HepG2 (cell line): ENCODE results near the gene JUND. TPM values are rescaled to one million over a fixed set of nuclear protein-coding genes. Genes with fewer than 3 reads are reported as not detected.

Experiments
- ATF7-NPFF ChIP-seq: sonication (generic); formaldehyde crosslinking; IDR thresholded peaks from 2 replicates; pipeline ENCODE4 v1.8.1; 2023; ENCODE audit warnings: mild to moderate bottlenecking, low read depth, missing genetic modification reagents, moderate library complexity
- CENPT ChIP-seq: sonication (generic); formaldehyde crosslinking; IDR thresholded peaks from 2 replicates; pipeline ENCODE4 v1.8.0; 2022; ENCODE audit warnings: low read depth, mild to moderate bottlenecking, moderate library complexity, missing genetic modification reagents
- DR1 ChIP-seq: sonication (generic); formaldehyde crosslinking; IDR thresholded peaks from 2 replicates; pipeline ENCODE4 v1.8.0; 2021; ENCODE audit warnings: mild to moderate bottlenecking, missing genetic modification reagents, inconsistent platforms
- FUBP1 ChIP-seq: sonication (generic); formaldehyde crosslinking; IDR thresholded peaks from 2 replicates; pipeline ENCODE4 v1.5.1; 2020; ENCODE audit warnings: missing genetic modification reagents, mild to moderate bottlenecking, borderline replicate concordance
- GATA4 ChIP-seq: sonication (generic); IDR thresholded peaks from 2 replicates; pipeline ENCODE4 v1.6.1; 2016; ENCODE audit warnings: antibody characterized with exemption, low read depth, borderline replicate concordance
- HNRNPLL ChIP-seq: fragments of 200-400 bp; formaldehyde crosslinking; IDR thresholded peaks from 2 replicates; pipeline ENCODE4 v1.6.1; 2017; ENCODE audit warnings: mild to moderate bottlenecking, low read depth, low read length; ENCODE audit not compliant: poor library complexity, severe bottlenecking
- MTA3 ChIP-seq: sonication (generic); formaldehyde crosslinking; IDR thresholded peaks from 2 replicates; pipeline ENCODE4 v1.4.0; 2020; ENCODE audit warnings: missing genetic modification reagents
- MYC ChIP-seq: sonication (generic); formaldehyde crosslinking; IDR thresholded peaks from 2 replicates; pipeline ENCODE4 v1.9.0; 2021; ENCODE audit warnings: missing genetic modification reagents, borderline replicate concordance
- NFKB2 ChIP-seq: sonication (generic); formaldehyde crosslinking; IDR thresholded peaks from 2 replicates; pipeline ENCODE4 v1.4.0; 2020; ENCODE audit warnings: missing genetic modification reagents, borderline replicate concordance
- NRL ChIP-seq: sonication (generic); formaldehyde crosslinking; IDR thresholded peaks from 2 replicates; pipeline ENCODE4 v1.5.0; 2020; ENCODE audit warnings: missing genetic modification reagents, mild to moderate bottlenecking, moderate library complexity, borderline replicate concordance
- PCBP1 ChIP-seq: fragments of 200-400 bp; formaldehyde crosslinking; IDR thresholded peaks from 2 replicates; pipeline ENCODE4 v1.6.1; 2017; ENCODE audit warnings: mild to moderate bottlenecking, low read depth, low read length, borderline replicate concordance
- RXRA ChIP-seq: sonication (generic); formaldehyde crosslinking; IDR thresholded peaks from 2 replicates; pipeline ENCODE4 v1.5.1; 2020; ENCODE audit warnings: missing genetic modification reagents
- TBX2 ChIP-seq: sonication (generic); formaldehyde crosslinking; IDR thresholded peaks from 2 replicates; pipeline ENCODE4 v1.5.0; 2020; ENCODE audit warnings: missing genetic modification reagents, mild to moderate bottlenecking, borderline replicate concordance
- ZBTB7A ChIP-seq: sonication (generic); formaldehyde crosslinking; IDR thresholded peaks from 2 replicates; pipeline ENCODE4 v1.8.0; 2022; ENCODE audit warnings: mild to moderate bottlenecking, missing genetic modification reagents
- ZNF124 ChIP-seq: sonication (generic); formaldehyde crosslinking; IDR thresholded peaks from 2 replicates; pipeline ENCODE4 v1.4.0; 2020; ENCODE audit warnings: missing genetic modification reagents
- ZNF383 ChIP-seq: sonication (generic); formaldehyde crosslinking; IDR thresholded peaks from 2 replicates; pipeline ENCODE4 v1.4.0; 2020; ENCODE audit warnings: missing genetic modification reagents, mild to moderate bottlenecking, borderline replicate concordance
- ZNF577 ChIP-seq: sonication (generic); formaldehyde crosslinking; IDR thresholded peaks from 2 replicates; pipeline ENCODE4 v1.4.0; 2020; ENCODE audit warnings: mild to moderate bottlenecking, low read depth, missing genetic modification reagents, borderline replicate concordance
- ZNF891 ChIP-seq: sonication (generic); formaldehyde crosslinking; IDR thresholded peaks from 2 replicates; pipeline ENCODE4 v1.5.0; 2020; ENCODE audit warnings: mild to moderate bottlenecking, missing genetic modification reagents
- polyA plus RNA-seq, 8 experiments: library from polyadenylated mRNA; depleted of rRNA in 3 of 8; stranded (reverse) in 7 of 8; unstranded in 1 of 8; fragments of >200 nt; fragmentation: Illumina TruSeq in 4 of 8; extraction: Trizol in 4 of 8; gene quantifications; 2 replicates each; pipeline versions ENCODE4 v1.2.1 to v1.2.3, GENCODE V29; 2011 to 2016; ENCODE audit warnings: low read depth in 4 of 8, missing spikeins in 1 of 8, mixed read lengths in 1 of 8; ENCODE audit not compliant: insufficient read depth in 1 of 8
- total RNA-seq, 5 experiments: library from RNA; depleted of rRNA; stranded (reverse); fragments of >200 nt; fragmentation: Illumina TruSeq; extraction: Trizol; gene quantifications; 2 replicates each; pipeline ENCODE4 v1.2.3, GENCODE V29; 2016; ENCODE audit warnings: low read depth in 1 of 5
- TF ChIP-seq, protein P1 (sequence below): sonication (generic); formaldehyde crosslinking; conservative IDR thresholded peaks from 2 replicates; pipeline ENCODE4 v1.4.0; 2020; ENCODE audit warnings: missing genetic modification reagents
- TF ChIP-seq, protein P2 (sequence below): sonication (generic); formaldehyde crosslinking; IDR thresholded peaks from 2 replicates; pipeline ENCODE4 v1.4.0; 2020; ENCODE audit warnings: mild to moderate bottlenecking, missing genetic modification reagents
- TF ChIP-seq, protein P3 (sequence below): IDR thresholded peaks from 2 replicates; pipeline ENCODE4 v1.6.1; 2012; ENCODE audit warnings: inconsistent platforms

Gene JUND
- total and polyA plus RNA-seq, 2 of the 13 experiments (the other 11 are each of a cell fraction or from before 2014, with no cell fraction given), result 41.2 to 59.8 TPM

- TF ChIP-seq ZNF124 (CRISPR knock-in tag) (no peak), MTA3 (CRISPR knock-in tag) (no peak), NFKB2 (CRISPR knock-in tag) (no peak), ZBTB7A (no peak), FUBP1 (CRISPR knock-in tag) (no peak), HNRNPLL (peak; percentile 53), PCBP1 (0 out of 2 replicates have a peak, but pooled peaks have one; percentile 55), TBX2 (peak; percentile 36; the same call in 1 of the 2 replicates), MYC (CRISPR knock-in tag) (no peak), ZNF891 (peak; percentile 78), ZNF383 (CRISPR knock-in tag) (0 out of 2 replicates have a peak, but pooled peaks have one; percentile 35), ATF7-NPFF (peak; percentile 84; the same call in 1 of the 2 replicates), ZNF577 (CRISPR knock-in tag) (no peak), DR1 (CRISPR knock-in tag) (no peak), RXRA (peak; percentile 94), CENPT (CRISPR knock-in tag) (no peak), NRL (0 out of 2 replicates have a peak, but pooled peaks have one; percentile 48), GATA4 (no peak)
- TF ChIP-seq, protein P1, sequence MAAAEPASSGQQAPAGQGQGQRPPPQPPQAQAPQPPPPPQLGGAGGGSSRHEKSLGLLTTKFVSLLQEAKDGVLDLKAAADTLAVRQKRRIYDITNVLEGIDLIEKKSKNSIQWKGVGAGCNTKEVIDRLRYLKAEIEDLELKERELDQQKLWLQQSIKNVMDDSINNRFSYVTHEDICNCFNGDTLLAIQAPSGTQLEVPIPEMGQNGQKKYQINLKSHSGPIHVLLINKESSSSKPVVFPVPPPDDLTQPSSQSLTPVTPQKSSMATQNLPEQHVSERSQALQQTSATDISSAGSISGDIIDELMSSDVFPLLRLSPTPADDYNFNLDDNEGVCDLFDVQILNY (CRISPR knock-in tag), result no peak
- TF ChIP-seq, protein P2, sequence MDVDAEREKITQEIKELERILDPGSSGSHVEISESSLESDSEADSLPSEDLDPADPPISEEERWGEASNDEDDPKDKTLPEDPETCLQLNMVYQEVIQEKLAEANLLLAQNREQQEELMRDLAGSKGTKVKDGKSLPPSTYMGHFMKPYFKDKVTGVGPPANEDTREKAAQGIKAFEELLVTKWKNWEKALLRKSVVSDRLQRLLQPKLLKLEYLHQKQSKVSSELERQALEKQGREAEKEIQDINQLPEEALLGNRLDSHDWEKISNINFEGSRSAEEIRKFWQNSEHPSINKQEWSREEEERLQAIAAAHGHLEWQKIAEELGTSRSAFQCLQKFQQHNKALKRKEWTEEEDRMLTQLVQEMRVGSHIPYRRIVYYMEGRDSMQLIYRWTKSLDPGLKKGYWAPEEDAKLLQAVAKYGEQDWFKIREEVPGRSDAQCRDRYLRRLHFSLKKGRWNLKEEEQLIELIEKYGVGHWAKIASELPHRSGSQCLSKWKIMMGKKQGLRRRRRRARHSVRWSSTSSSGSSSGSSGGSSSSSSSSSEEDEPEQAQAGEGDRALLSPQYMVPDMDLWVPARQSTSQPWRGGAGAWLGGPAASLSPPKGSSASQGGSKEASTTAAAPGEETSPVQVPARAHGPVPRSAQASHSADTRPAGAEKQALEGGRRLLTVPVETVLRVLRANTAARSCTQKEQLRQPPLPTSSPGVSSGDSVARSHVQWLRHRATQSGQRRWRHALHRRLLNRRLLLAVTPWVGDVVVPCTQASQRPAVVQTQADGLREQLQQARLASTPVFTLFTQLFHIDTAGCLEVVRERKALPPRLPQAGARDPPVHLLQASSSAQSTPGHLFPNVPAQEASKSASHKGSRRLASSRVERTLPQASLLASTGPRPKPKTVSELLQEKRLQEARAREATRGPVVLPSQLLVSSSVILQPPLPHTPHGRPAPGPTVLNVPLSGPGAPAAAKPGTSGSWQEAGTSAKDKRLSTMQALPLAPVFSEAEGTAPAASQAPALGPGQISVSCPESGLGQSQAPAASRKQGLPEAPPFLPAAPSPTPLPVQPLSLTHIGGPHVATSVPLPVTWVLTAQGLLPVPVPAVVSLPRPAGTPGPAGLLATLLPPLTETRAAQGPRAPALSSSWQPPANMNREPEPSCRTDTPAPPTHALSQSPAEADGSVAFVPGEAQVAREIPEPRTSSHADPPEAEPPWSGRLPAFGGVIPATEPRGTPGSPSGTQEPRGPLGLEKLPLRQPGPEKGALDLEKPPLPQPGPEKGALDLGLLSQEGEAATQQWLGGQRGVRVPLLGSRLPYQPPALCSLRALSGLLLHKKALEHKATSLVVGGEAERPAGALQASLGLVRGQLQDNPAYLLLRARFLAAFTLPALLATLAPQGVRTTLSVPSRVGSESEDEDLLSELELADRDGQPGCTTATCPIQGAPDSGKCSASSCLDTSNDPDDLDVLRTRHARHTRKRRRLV (CRISPR knock-in tag), result no peak
- TF ChIP-seq, protein P3, sequence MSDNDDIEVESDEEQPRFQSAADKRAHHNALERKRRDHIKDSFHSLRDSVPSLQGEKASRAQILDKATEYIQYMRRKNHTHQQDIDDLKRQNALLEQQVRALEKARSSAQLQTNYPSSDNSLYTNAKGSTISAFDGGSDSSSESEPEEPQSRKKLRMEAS, result peak; percentile 74
These were observed 10.4 kb upstream of the JUND start (continued) for GRCh38 chr19:18291590-18292461.
